HepG2 (cell line): Measurements from ENCODE around the gene FBF1. TPM values are rescaled to one million over a fixed set of nuclear protein-coding genes. Genes with fewer than 3 reads are reported as not detected.

Experiments
- ADNP ChIP-seq: sonication (generic); formaldehyde crosslinking; IDR thresholded peaks from 2 replicates; pipeline ENCODE4 v1.4.0; 2020; ENCODE audit warnings: missing genetic modification reagents
- ATF7-NPFF ChIP-seq: sonication (generic); formaldehyde crosslinking; IDR thresholded peaks from 2 replicates; pipeline ENCODE4 v1.8.1; 2023; ENCODE audit warnings: mild to moderate bottlenecking, low read depth, missing genetic modification reagents, moderate library complexity
- FOXK2 ChIP-seq: fragments of 450-650 bp; IDR thresholded peaks from 2 replicates; pipeline ENCODE4 v1.6.1; 2016
- LCORL ChIP-seq, 2 experiments: fragments of 450-650 bp in 1 of 2; sonication (generic) in 1 of 2; formaldehyde crosslinking in 1 of 2; IDR thresholded peaks; 2 replicates each; pipeline versions ENCODE4 v1.5.0 to v1.6.1; 2017 to 2020; ENCODE audit warnings: antibody characterized with exemption in 1 of 2, missing genetic modification reagents in 1 of 2
- MED13 ChIP-seq: sonication (generic); formaldehyde crosslinking; IDR thresholded peaks from 2 replicates; pipeline ENCODE4 v1.5.0; 2020; ENCODE audit warnings: missing genetic modification reagents
- NCOA2 ChIP-seq: sonication (generic); formaldehyde crosslinking; IDR thresholded peaks from 2 replicates; pipeline ENCODE4 v1.8.0; 2022; ENCODE audit warnings: inconsistent platforms
- NFATC3 ChIP-seq: sonication (generic); formaldehyde crosslinking; IDR thresholded peaks from 2 replicates; pipeline ENCODE4 v1.5.1; 2020; ENCODE audit warnings: mild to moderate bottlenecking, missing genetic modification reagents
- REPIN1 ChIP-seq: sonication (generic); formaldehyde crosslinking; IDR thresholded peaks from 2 replicates; pipeline ENCODE4 v1.8.0; 2022; ENCODE audit warnings: missing genetic modification reagents, low read depth, mild to moderate bottlenecking, borderline replicate concordance
- ZFAT ChIP-seq: sonication (generic); formaldehyde crosslinking; conservative IDR thresholded peaks from 2 replicates; pipeline ENCODE4 v1.8.1; 2023; ENCODE audit warnings: missing genetic modification reagents, inconsistent platforms
- ZMAT3 ChIP-seq: sonication (generic); formaldehyde crosslinking; conservative IDR thresholded peaks from 2 replicates; pipeline ENCODE4 v1.7.0; 2021; ENCODE audit warnings: missing genetic modification reagents
- ZNF136 ChIP-seq: sonication (generic); formaldehyde crosslinking; IDR thresholded peaks from 2 replicates; pipeline ENCODE4 v1.8.1; 2022; ENCODE audit warnings: low read depth, mild to moderate bottlenecking, moderate library complexity, missing genetic modification reagents
- ZNF557 ChIP-seq: sonication (generic); formaldehyde crosslinking; IDR thresholded peaks from 2 replicates; pipeline ENCODE4 v1.4.0; 2020; ENCODE audit warnings: missing genetic modification reagents
- polyA plus RNA-seq, 8 experiments: library from polyadenylated mRNA; depleted of rRNA in 3 of 8; stranded (reverse) in 7 of 8; unstranded in 1 of 8; fragments of >200 nt; fragmentation: Illumina TruSeq in 4 of 8; extraction: Trizol in 4 of 8; gene quantifications; 2 replicates each; pipeline versions ENCODE4 v1.2.1 to v1.2.3, GENCODE V29; 2011 to 2016; ENCODE audit warnings: low read depth in 4 of 8, missing spikeins in 1 of 8, mixed read lengths in 1 of 8; ENCODE audit not compliant: insufficient read depth in 1 of 8
- total RNA-seq, 5 experiments: library from RNA; depleted of rRNA; stranded (reverse); fragments of >200 nt; fragmentation: Illumina TruSeq; extraction: Trizol; gene quantifications; 2 replicates each; pipeline ENCODE4 v1.2.3, GENCODE V29; 2016; ENCODE audit warnings: low read depth in 1 of 5
- TF ChIP-seq, protein P1 (sequence below): sonication (generic); formaldehyde crosslinking; IDR thresholded peaks from 2 replicates; pipeline ENCODE4 v1.9.0; 2022; ENCODE audit warnings: missing genetic modification reagents, mild to moderate bottlenecking, borderline replicate concordance
- TF ChIP-seq, protein P2 (sequence below): sonication (generic); formaldehyde crosslinking; IDR thresholded peaks from 2 replicates; pipeline ENCODE4 v1.5.1; 2020; ENCODE audit warnings: mild to moderate bottlenecking, missing genetic modification reagents, borderline replicate concordance
- TF ChIP-seq, protein P3 (sequence below): sonication (generic); formaldehyde crosslinking; IDR thresholded peaks from 2 replicates; pipeline ENCODE4 v1.4.0; 2020; ENCODE audit warnings: missing genetic modification reagents, mild to moderate bottlenecking, borderline replicate concordance
- TF ChIP-seq, protein P4 (sequence below), 2 experiments: fragments of 450-650 bp in 1 of 2; sonication (generic) in 1 of 2; formaldehyde crosslinking; IDR thresholded peaks; 2 replicates each; pipeline versions ENCODE4 v1.5.0 to v1.8.0; 2020 to 2022; ENCODE audit warnings: mild to moderate bottlenecking in 1 of 2, missing genetic modification reagents in 1 of 2

Gene FBF1
- total and polyA plus RNA-seq, 2 of the 13 experiments (the other 11 are each of a cell fraction or from before 2014, with no cell fraction given): 2.4 to 8.1 TPM

DNA sequence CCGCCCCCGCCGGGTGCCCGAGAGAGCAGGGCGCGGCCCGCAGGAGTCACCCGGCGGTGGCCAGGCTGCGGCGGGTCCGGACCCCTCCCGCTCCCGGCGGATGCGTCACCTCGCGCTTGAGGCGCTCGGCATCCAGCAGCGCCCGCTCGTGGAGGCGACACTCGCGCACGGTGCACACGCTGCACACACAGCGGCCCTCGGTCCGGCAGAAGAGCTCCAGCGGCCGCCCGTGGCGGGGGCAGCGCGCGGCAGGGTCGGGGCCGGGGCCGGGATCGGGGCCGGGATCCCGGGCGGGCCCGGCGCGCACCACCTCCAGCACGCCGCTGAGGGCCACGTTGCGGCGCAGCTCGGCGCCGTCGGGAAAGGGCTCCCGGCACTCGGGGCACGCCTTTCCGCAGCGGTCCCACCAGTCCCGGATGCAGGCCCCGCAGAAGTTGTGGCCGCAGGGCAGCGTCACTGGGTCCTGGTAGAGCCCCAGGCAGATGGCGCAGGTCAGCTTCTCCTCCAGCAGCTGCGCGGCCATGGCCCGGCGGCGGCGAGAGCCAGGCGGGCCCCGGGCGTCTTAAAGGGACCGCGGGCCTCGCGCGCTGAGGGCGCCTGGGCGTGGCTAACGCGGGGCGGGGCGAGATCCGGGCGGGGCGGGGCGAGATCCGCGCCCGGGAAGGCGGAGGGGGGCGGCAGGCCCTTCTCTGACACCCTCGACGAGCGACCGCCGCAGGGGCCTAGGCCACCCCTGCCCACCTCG, 44.3 kb downstream of the FBF1 start, which contains the start of gene TRIM65 (continued):
- TF ChIP-seq LCORL (IDR thresholded peaks at IDR 0.05) (no peak), LCORL (CRISPR knock-in tag; IDR thresholded peaks at IDR 0.05) (no peak), NCOA2 (peak; percentile 47; the same call in 1 of the 2 replicates), REPIN1 (0 out of 2 replicates have a peak, but pooled peaks have one; percentile 58), ADNP (CRISPR knock-in tag) (0 out of 2 replicates have a peak, but pooled peaks have one; percentile 23), ZNF136 (no peak), ATF7-NPFF (peak; percentile 63; the same call in 1 of the 2 replicates), MED13 (CRISPR knock-in tag) (peak; percentile 73; the same call in 1 of the 2 replicates), ZFAT (CRISPR knock-in tag) (no peak), NFATC3 (CRISPR knock-in tag) (no peak), FOXK2 (no peak), ZMAT3 (CRISPR knock-in tag) (0 out of 2 replicates have a peak, but pooled peaks have one; percentile 39), ZNF557 (0 out of 2 replicates have a peak, but pooled peaks have one; percentile 33)
- TF ChIP-seq, protein P1, sequence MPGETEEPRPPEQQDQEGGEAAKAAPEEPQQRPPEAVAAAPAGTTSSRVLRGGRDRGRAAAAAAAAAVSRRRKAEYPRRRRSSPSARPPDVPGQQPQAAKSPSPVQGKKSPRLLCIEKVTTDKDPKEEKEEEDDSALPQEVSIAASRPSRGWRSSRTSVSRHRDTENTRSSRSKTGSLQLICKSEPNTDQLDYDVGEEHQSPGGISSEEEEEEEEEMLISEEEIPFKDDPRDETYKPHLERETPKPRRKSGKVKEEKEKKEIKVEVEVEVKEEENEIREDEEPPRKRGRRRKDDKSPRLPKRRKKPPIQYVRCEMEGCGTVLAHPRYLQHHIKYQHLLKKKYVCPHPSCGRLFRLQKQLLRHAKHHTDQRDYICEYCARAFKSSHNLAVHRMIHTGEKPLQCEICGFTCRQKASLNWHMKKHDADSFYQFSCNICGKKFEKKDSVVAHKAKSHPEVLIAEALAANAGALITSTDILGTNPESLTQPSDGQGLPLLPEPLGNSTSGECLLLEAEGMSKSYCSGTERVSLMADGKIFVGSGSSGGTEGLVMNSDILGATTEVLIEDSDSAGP (CRISPR knock-in tag): peak; percentile 99
- TF ChIP-seq, protein P2, sequence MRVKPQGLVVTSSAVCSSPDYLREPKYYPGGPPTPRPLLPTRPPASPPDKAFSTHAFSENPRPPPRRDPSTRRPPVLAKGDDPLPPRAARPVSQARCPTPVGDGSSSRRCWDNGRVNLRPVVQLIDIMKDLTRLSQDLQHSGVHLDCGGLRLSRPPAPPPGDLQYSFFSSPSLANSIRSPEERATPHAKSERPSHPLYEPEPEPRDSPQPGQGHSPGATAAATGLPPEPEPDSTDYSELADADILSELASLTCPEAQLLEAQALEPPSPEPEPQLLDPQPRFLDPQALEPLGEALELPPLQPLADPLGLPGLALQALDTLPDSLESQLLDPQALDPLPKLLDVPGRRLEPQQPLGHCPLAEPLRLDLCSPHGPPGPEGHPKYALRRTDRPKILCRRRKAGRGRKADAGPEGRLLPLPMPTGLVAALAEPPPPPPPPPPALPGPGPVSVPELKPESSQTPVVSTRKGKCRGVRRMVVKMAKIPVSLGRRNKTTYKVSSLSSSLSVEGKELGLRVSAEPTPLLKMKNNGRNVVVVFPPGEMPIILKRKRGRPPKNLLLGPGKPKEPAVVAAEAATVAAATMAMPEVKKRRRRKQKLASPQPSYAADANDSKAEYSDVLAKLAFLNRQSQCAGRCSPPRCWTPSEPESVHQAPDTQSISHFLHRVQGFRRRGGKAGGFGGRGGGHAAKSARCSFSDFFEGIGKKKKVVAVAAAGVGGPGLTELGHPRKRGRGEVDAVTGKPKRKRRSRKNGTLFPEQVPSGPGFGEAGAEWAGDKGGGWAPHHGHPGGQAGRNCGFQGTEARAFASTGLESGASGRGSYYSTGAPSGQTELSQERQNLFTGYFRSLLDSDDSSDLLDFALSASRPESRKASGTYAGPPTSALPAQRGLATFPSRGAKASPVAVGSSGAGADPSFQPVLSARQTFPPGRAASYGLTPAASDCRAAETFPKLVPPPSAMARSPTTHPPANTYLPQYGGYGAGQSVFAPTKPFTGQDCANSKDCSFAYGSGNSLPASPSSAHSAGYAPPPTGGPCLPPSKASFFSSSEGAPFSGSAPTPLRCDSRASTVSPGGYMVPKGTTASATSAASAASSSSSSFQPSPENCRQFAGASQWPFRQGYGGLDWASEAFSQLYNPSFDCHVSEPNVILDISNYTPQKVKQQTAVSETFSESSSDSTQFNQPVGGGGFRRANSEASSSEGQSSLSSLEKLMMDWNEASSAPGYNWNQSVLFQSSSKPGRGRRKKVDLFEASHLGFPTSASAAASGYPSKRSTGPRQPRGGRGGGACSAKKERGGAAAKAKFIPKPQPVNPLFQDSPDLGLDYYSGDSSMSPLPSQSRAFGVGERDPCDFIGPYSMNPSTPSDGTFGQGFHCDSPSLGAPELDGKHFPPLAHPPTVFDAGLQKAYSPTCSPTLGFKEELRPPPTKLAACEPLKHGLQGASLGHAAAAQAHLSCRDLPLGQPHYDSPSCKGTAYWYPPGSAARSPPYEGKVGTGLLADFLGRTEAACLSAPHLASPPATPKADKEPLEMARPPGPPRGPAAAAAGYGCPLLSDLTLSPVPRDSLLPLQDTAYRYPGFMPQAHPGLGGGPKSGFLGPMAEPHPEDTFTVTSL (CRISPR knock-in tag): no peak; the same call in 1 of the 2 replicates
- TF ChIP-seq, protein P3, sequence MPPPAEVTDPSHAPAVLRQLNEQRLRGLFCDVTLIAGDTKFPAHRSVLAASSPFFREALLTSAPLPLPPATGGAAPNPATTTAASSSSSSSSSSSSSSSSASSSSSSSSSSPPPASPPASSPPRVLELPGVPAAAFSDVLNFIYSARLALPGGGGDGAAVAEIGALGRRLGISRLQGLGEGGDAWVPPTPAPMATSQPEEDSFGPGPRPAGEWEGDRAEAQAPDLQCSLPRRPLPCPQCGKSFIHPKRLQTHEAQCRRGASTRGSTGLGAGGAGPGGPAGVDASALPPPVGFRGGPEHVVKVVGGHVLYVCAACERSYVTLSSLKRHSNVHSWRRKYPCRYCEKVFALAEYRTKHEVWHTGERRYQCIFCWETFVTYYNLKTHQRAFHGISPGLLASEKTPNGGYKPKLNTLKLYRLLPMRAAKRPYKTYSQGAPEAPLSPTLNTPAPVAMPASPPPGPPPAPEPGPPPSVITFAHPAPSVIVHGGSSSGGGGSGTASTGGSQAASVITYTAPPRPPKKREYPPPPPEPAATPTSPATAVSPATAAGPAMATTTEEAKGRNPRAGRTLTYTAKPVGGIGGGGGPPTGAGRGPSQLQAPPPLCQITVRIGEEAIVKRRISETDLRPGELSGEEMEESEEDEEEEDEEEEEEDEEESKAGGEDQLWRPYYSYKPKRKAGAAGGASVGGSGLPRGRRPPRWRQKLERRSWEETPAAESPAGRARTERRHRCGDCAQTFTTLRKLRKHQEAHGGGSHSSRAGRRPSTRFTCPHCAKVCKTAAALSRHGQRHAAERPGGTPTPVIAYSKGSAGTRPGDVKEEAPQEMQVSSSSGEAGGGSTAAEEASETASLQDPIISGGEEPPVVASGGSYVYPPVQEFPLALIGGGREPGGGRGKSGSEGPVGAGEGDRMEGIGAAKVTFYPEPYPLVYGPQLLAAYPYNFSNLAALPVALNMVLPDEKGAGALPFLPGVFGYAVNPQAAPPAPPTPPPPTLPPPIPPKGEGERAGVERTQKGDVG (CRISPR knock-in tag): peak; percentile 27; the same call in 1 of the 2 replicates
- TF ChIP-seq, protein P4, sequence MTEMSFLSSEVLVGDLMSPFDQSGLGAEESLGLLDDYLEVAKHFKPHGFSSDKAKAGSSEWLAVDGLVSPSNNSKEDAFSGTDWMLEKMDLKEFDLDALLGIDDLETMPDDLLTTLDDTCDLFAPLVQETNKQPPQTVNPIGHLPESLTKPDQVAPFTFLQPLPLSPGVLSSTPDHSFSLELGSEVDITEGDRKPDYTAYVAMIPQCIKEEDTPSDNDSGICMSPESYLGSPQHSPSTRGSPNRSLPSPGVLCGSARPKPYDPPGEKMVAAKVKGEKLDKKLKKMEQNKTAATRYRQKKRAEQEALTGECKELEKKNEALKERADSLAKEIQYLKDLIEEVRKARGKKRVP (CRISPR knock-in tag; IDR thresholded peaks at IDR 0.05): peak in 1 of 2 experiments; percentile 54; a peak in 1 of 4 replicates
